HCT116 (cell line): ENCODE data around the gene GJB4. TPM values are rescaled to one million over a fixed set of nuclear protein-coding genes. Genes with fewer than 3 reads are reported as not detected.

Experiments
- ATAC-seq: fragments of 200-7000 bp; cut with Tn5 transposase; 2 replicates; pipeline ENCODE4 v1.9.1; 2020; ENCODE audit warnings: mild to moderate bottlenecking, moderate library complexity
- BruUV-seq: library from RNA; stranded (reverse); fragments of 400-500 nt; replicated peaks from 2 replicates; lab custom pipeline; 2021; lab: Mats Ljungman, UMichigan
- CTCF ChIA-PET: fragments of 300-600 bp; sonication (Branson Sonifier 250); formaldehyde crosslinking; loops from one replicate; lab custom pipeline; 2021; ENCODE audit warnings: antibody characterized with exemption; lab: Charles Lee
- POLR2A ChIA-PET: fragments of 300-600, 350-600 bp; sonication (Branson Sonifier 250); formaldehyde crosslinking; loops from one replicate; lab custom pipeline; 2021; ENCODE audit warnings: antibody characterized with exemption; lab: Charles Lee
- RAD21 ChIA-PET, 2 experiments: fragments of 300-600 bp; sonication (Branson Sonifier 250); formaldehyde crosslinking; loops; one replicate each; lab custom pipeline; 2023; ENCODE audit warnings: low total read pairs in 2 of 2; ENCODE audit not compliant: uncharacterized antibody in 2 of 2, unreplicated experiment in 2 of 2, low non-redundant PET in 1 of 2; lab: Charles Lee
- DNase-seq: peaks from one replicate; pipeline ENCODE4 v3.0.0-alpha.2; 2010; ENCODE audit warnings: low read depth, low spot score
- H2AFZ ChIP-seq: fragments of 200-600 bp; shearing (Covaris generic), sonication (generic); 2 replicates; pipeline ENCODE4 v1.6.1; 2017; ENCODE audit warnings: low read depth, mixed run types, mixed read lengths, antibody characterized with exemption, low read length; ENCODE audit not compliant: poor library complexity, severe bottlenecking
- H3K27ac ChIP-seq: 2 replicates; pipeline ENCODE4 v1.5.1; 2012; ENCODE audit warnings: low read depth, low read length
- H3K27me3 ChIP-seq: fragments of 200-600 bp; sonication (generic); 2 replicates; pipeline ENCODE4 v1.6.1; 2016; ENCODE audit warnings: mixed run types, low read length, mixed read lengths; ENCODE audit not compliant: insufficient read depth
- H3K36me3 ChIP-seq, 2 experiments: fragments of 200-500 bp in 1 of 2; fragments of 200-600 bp in 1 of 2; sonication (Bioruptor generic) in 1 of 2; sonication (generic) in 1 of 2; 2 replicates each; pipeline versions ENCODE4 v1.5.1 to v1.6.1; 2014 to 2016; ENCODE audit warnings: low read length in 2 of 2, inconsistent platforms in 1 of 2, mixed read lengths in 1 of 2, mixed run types in 1 of 2; ENCODE audit not compliant: insufficient read depth in 2 of 2, control insufficient read depth in 1 of 2
- H3K4me1 ChIP-seq, 2 experiments: fragments of 200-600 bp in 1 of 2; sonication (generic) in 1 of 2; 2 replicates each; pipeline versions ENCODE4 v1.5.1 to v1.6.1; 2012 to 2017; ENCODE audit warnings: low read length in 2 of 2, inconsistent platforms in 1 of 2, mild to moderate bottlenecking in 1 of 2, mixed read lengths in 1 of 2, mixed run types in 1 of 2, moderate library complexity in 1 of 2; ENCODE audit not compliant: insufficient read depth in 2 of 2, control insufficient read depth in 1 of 2
- H3K4me2 ChIP-seq: fragments of 200-600 bp; sonication (generic); 2 replicates; pipeline ENCODE4 v1.6.1; 2017; ENCODE audit warnings: mixed run types, low read length, mixed read lengths
- H3K4me3 ChIP-seq, 2 experiments: fragments of 200-600 bp in 1 of 2; sonication (generic) in 1 of 2; replicated peaks in 1 of 2; 2 replicates each; pipeline ENCODE4 v1.5.1; 2011 to 2016; ENCODE audit warnings: low read length in 2 of 2, control low read depth in 1 of 2, low read depth in 1 of 2, mild to moderate bottlenecking in 1 of 2, mixed read lengths in 1 of 2, mixed run types in 1 of 2
- H3K79me2 ChIP-seq: fragments of 200-600 bp; sonication (generic); 2 replicates; pipeline ENCODE4 v1.6.1; 2017; ENCODE audit warnings: mild to moderate bottlenecking, mixed run types, low read length, moderate library complexity, mixed read lengths; ENCODE audit not compliant: insufficient read depth
- H3K9ac ChIP-seq: fragments of 200-600 bp; sonication (generic); 2 replicates; pipeline ENCODE4 v1.6.1; 2016; ENCODE audit warnings: low read length, mixed read lengths
- H3K9me2 ChIP-seq: fragments of 200-600 bp; sonication (generic), shearing (Covaris generic); 2 replicates; pipeline ENCODE4 v1.6.1; 2017; ENCODE audit warnings: mixed run types, mild to moderate bottlenecking, moderate library complexity; ENCODE audit not compliant: insufficient read depth
- H3K9me3 ChIP-seq, 2 experiments: fragments of 200-500 bp in 1 of 2; fragments of 200-600 bp in 1 of 2; sonication (Bioruptor generic) in 1 of 2; sonication (generic) in 1 of 2; 2 replicates each; pipeline ENCODE4 v1.6.1; 2014 to 2017; ENCODE audit warnings: low read length in 2 of 2, mixed read lengths in 2 of 2, inconsistent platforms in 1 of 2, low read depth in 1 of 2, mild to moderate bottlenecking in 1 of 2, mixed run types in 1 of 2, moderate library complexity in 1 of 2; ENCODE audit not compliant: control insufficient read depth in 1 of 2, insufficient read depth in 1 of 2
- H4K20me1 ChIP-seq: fragments of 200-600 bp; sonication (generic), shearing (Covaris generic); 2 replicates; pipeline ENCODE4 v1.6.1; 2017; ENCODE audit warnings: mixed run types, mild to moderate bottlenecking, moderate library complexity; ENCODE audit not compliant: insufficient read depth
- ATF3 ChIP-seq: IDR thresholded peaks from 2 replicates; pipeline ENCODE4 v1.6.1; 2012
- CBX3 ChIP-seq: IDR thresholded peaks from 2 replicates; pipeline ENCODE4 v1.6.1; 2012; ENCODE audit warnings: low read depth
- CEBPB ChIP-seq: IDR thresholded peaks from 2 replicates; pipeline ENCODE4 v1.6.1; 2012; ENCODE audit warnings: low read depth
- CTCF ChIP-seq, 3 experiments: fragments of 200-600 bp in 1 of 3; sonication (generic) in 1 of 3; IDR thresholded peaks in 2 of 3; conservative IDR thresholded peaks in 1 of 3; 2 replicates each; pipeline ENCODE4 v1.5.1; 2012 to 2017; ENCODE audit warnings: low read depth in 2 of 3, low read length in 2 of 3, antibody characterized with exemption in 1 of 3, borderline replicate concordance in 1 of 3, control low read depth in 1 of 3, mild to moderate bottlenecking in 1 of 3, mixed read lengths in 1 of 3, mixed run types in 1 of 3, moderate library complexity in 1 of 3; ENCODE audit not compliant: insufficient read depth in 1 of 3
- ELF1 ChIP-seq: IDR thresholded peaks from 2 replicates; pipeline ENCODE4 v1.6.1; 2012; ENCODE audit warnings: low read depth, borderline replicate concordance
- EZH2 ChIP-seq: fragments of 200-600 bp; sonication (generic); IDR thresholded peaks from 2 replicates; pipeline ENCODE4 v1.6.1; 2017; ENCODE audit warnings: antibody characterized with exemption, mixed run types
- EZH2phosphoT487 ChIP-seq: fragments of 200-600 bp; IDR thresholded peaks from 2 replicates; pipeline ENCODE4 v1.6.1; 2018; ENCODE audit warnings: antibody characterized with exemption, borderline replicate concordance
- FOSL1 ChIP-seq: IDR thresholded peaks from 2 replicates; pipeline ENCODE4 v1.6.1; 2012; ENCODE audit warnings: low read depth
- JUND ChIP-seq: IDR thresholded peaks from 2 replicates; pipeline ENCODE4 v1.6.1; 2012
- MAX ChIP-seq: IDR thresholded peaks from 2 replicates; pipeline ENCODE4 v1.6.1; 2012
- POLR2AphosphoS5 ChIP-seq: IDR thresholded peaks from 2 replicates; pipeline ENCODE4 v1.6.1; 2011; ENCODE audit warnings: mild to moderate bottlenecking, low read depth, low read length, moderate library complexity
- RAD21 ChIP-seq: IDR thresholded peaks from 2 replicates; pipeline ENCODE4 v1.6.1; 2012; ENCODE audit warnings: low read depth, mild to moderate bottlenecking
- REST ChIP-seq: IDR thresholded peaks from 2 replicates; pipeline ENCODE4 v1.6.1; 2012; ENCODE audit warnings: low read depth
- SIN3A ChIP-seq: IDR thresholded peaks from 2 replicates; pipeline ENCODE4 v1.6.1; 2012; ENCODE audit warnings: low read depth
- SP1 ChIP-seq: IDR thresholded peaks from 2 replicates; pipeline ENCODE4 v1.6.1; 2012; ENCODE audit warnings: low read depth
- TCF7L2 ChIP-seq: IDR thresholded peaks from 2 replicates; pipeline ENCODE4 v1.7.0; 2011; ENCODE audit warnings: borderline replicate concordance, inconsistent platforms; ENCODE audit not compliant: insufficient read depth, insufficient read length; ENCODE audit errors: extremely low read depth
- YY1 ChIP-seq: IDR thresholded peaks from 2 replicates; pipeline ENCODE4 v1.6.1; 2011; ENCODE audit warnings: low read length, low read depth, moderate library complexity, mild to moderate bottlenecking; ENCODE audit not compliant: insufficient replicate concordance; ENCODE audit errors: extremely low read depth
- ZFX ChIP-seq: fragments of 450-650 bp; IDR thresholded peaks from 2 replicates; pipeline ENCODE4 v1.6.1; 2017
- ZNF274 ChIP-seq: fragments of 200-500 bp; sonication (Bioruptor generic); IDR thresholded peaks from 2 replicates; pipeline ENCODE4 v1.6.1; 2014; ENCODE audit warnings: mild to moderate bottlenecking, low read depth, low read length, inconsistent platforms
- intact Hi-C: fragments of 100-400 bp; cut with micrococcal nuclease; formaldehyde crosslinking; loops from 2 replicates; pipeline ENCODE4 v1.10.0; 2022
- total RNA-seq: library from RNA; stranded (reverse); gene quantifications from one replicate; pipeline ENCODE4 v1.2.1, GENCODE V29; 2021; ENCODE audit not compliant: unreplicated experiment

Gene GJB4
- total RNA-seq, 1 experiment from 2014 or later = 2.0 TPM

- RAD21 ChIA-PET = no interaction called here
- BruUV-seq = no TSS peak
- H3K9me2 ChIP-seq = no peaks in the 10 kb centered on the region
- intact Hi-C loops = no loop called here
- CTCF ChIA-PET = no interaction called here
- H3K4me1 ChIP-seq = no peaks in the 10 kb centered on the region
- H3K27me3 ChIP-seq = peaks cover 3% of the 10 kb centered on the region; the same call in 1 of the 2 replicates
- H3K79me2 ChIP-seq = no peaks in the 10 kb centered on the region
- no peaks in the 10 kb centered on the region for H4K20me1 ChIP-seq
- POLR2A ChIA-PET = no interaction called here
- H2AFZ ChIP-seq = no peak overlapping the region
- H3K4me2 ChIP-seq = no peak overlapping the region
- TF ChIP-seq ELF1 (no peak), REST (no peak), JUND (no peak), CEBPB (no peak), ZNF274 (no peak), YY1 (no peak), MAX (no peak), SP1 (no peak), EZH2phosphoT487 (no peak), ATF3 (no peak), CTCF (IDR thresholded peaks at IDR 0.05 in 2 of 3, conservative IDR thresholded peaks at IDR 0.05 in 1 of 3; ENCODE audit: borderline replicate concordance in 1 of 3, insufficient read depth in 1 of 3, low read depth in 2 of 3, low read length in 2 of 3) (no peak), FOSL1 (no peak), TCF7L2 (no peak), POLR2AphosphoS5 (no peak), EZH2 (no peak), CBX3 (no peak), ZFX (no peak), SIN3A (no peak), RAD21 (no peak)
- H3K27ac ChIP-seq = no peak overlapping the region
- H3K4me3 ChIP-seq = no peak overlapping the region
- H3K36me3 ChIP-seq = no peaks in the 10 kb centered on the region
- H3K9ac ChIP-seq = no peak overlapping the region
- DNase-seq (no peak), ATAC-seq (no peak)
- H3K9me3 ChIP-seq = no peaks in the 10 kb centered on the region
These were observed 40.7 kb downstream of the GJB4 start for GRCh38 chr1:34800214-34800613.
